EH (cell line): ENCODE results near the gene MYO9B.

Experiments
- DNase-seq: peaks from one replicate; pipeline ENCODE4 v3.0.0-alpha.2; 2015; ENCODE audit warnings: low read depth

The MYO9B gene

GRCh38 chr19:17240826-17241399 lies 165.3 kb downstream of the MYO9B start:
- DNase-seq = no peak

GRCh38 chr19:17242431-17243208 lies 167.0 kb downstream of the MYO9B start:
- no peak for DNase-seq

- no peak for DNase-seq
These were observed 167.7 kb downstream of the MYO9B start for GRCh38 chr19:17243211-17243829.

GRCh38 chr19:17243830-17244617 lies 168.4 kb downstream of the MYO9B start:
- peak; percentile 56 for DNase-seq

- no peak for DNase-seq
These were observed 169.3 kb downstream of the MYO9B start for GRCh38 chr19:17244618-17245534.

- DNase-seq = no peak
These were observed 170.0 kb downstream of the MYO9B start, which contains the start of gene NR2F6 for GRCh38 chr19:17245535-17245984. Gene NR2F6 (minus strand): TSS chr19:17245919. CDS start chr19:17245220, 699 bp downstream.

GRCh38 chr19:17246681-17247425 lies 171.3 kb downstream of the MYO9B start:
- DNase-seq = peak; percentile 46

GRCh38 chr19:17248011-17248776 lies 172.6 kb downstream of the MYO9B start:
- DNase-seq = no peak

- no peak for DNase-seq
These were observed 174.4 kb downstream of the MYO9B start for GRCh38 chr19:17249887-17250548.

- no peak for DNase-seq
These were observed 179.1 kb downstream of the MYO9B start for GRCh38 chr19:17254636-17255035.

- no peak for DNase-seq
These were observed 179.6 kb downstream of the MYO9B start for GRCh38 chr19:17255150-17255621.

- DNase-seq = no peak
These were observed 180.6 kb downstream of the MYO9B start for GRCh38 chr19:17256130-17256529.

- no peak for DNase-seq
These were observed 183.7 kb downstream of the MYO9B start for GRCh38 chr19:17259118-17259780.

- no peak for DNase-seq
These were observed 184.4 kb downstream of the MYO9B start for GRCh38 chr19:17259934-17260333.

GRCh38 chr19:17260842-17261325 lies 185.3 kb downstream of the MYO9B start:
- DNase-seq = peak; percentile 79

- no peak for DNase-seq
These were observed 187.0 kb downstream of the MYO9B start for GRCh38 chr19:17262557-17262956.
